ENCODE measurements around the gene FAM162A.
"Not testable (repeated sequence)": the region's sequence is repeated elsewhere in the genome, so short reads cannot be mapped to it uniquely, and the experiment has no call there.

FAM162A gene

GRCh38 chr3:122421101-122421500, 37.1 kb downstream of the FAM162A start:
- no peak for DNase-seq (ENCODE audit: low spot score)

GRCh38 chr3:122421836-122422235, 37.9 kb downstream of the FAM162A start:
- no peak for DNase-seq (ENCODE audit: low spot score)

GRCh38 chr3:122427857-122428471, 44.0 kb downstream of the FAM162A start:
- DNase-seq (ENCODE audit: low spot score) = no peak

GRCh38 chr3:122430371-122430770, 46.4 kb downstream of the FAM162A start:
- no peak for DNase-seq (ENCODE audit: low spot score)

- no peak for DNase-seq (ENCODE audit: low spot score)
These were observed 52.0 kb downstream of the FAM162A start for GRCh38 chr3:122435950-122436349.

- DNase-seq (ENCODE audit: low spot score) = no peak
These were observed 59.1 kb downstream of the FAM162A start for GRCh38 chr3:122443090-122443489.

GRCh38 chr3:122443762-122444490, 59.9 kb downstream of the FAM162A start:
- DNase-seq (ENCODE audit: low spot score) = not testable (repeated sequence)

GRCh38 chr3:122444491-122444887, 60.5 kb downstream of the FAM162A start:
- not testable (repeated sequence) for DNase-seq (ENCODE audit: low spot score)

- DNase-seq (ENCODE audit: low spot score) = not testable (repeated sequence)
These were observed 64.2 kb downstream of the FAM162A start for GRCh38 chr3:122448218-122448617.

GRCh38 chr3:122451371-122451770, 67.4 kb downstream of the FAM162A start:
- no peak for DNase-seq (ENCODE audit: low spot score)

GRCh38 chr3:122456074-122456473, 72.1 kb downstream of the FAM162A start:
- DNase-seq (ENCODE audit: low spot score) = no peak

GRCh38 chr3:122457706-122458105, 73.7 kb downstream of the FAM162A start:
- no peak for DNase-seq (ENCODE audit: low spot score)

- peak; percentile 37 for DNase-seq (ENCODE audit: low spot score)
These were observed 75.0 kb downstream of the FAM162A start for GRCh38 chr3:122458992-122459391.

- DNase-seq (ENCODE audit: low spot score) = no peak
These were observed 77.8 kb downstream of the FAM162A start for GRCh38 chr3:122461806-122462205.
